Fibroblast of villous mesenchyme (primary cell): ENCODE results near the gene OR52N2. TPM values are rescaled to one million over a fixed set of nuclear protein-coding genes. Genes with fewer than 3 reads are reported as not detected.

ENCODE experiments used
- DNase-seq: peaks from one replicate; pipeline ENCODE4 v3.0.0-alpha.2; 2010; ENCODE audit warnings: low read depth
- H3K4me3 ChIP-seq: 2 replicates; pipeline ENCODE4 v1.5.1; 2011; ENCODE audit warnings: low read depth, mild to moderate bottlenecking, low read length
- CTCF ChIP-seq: IDR thresholded peaks from 2 replicates; pipeline ENCODE4 v1.5.1; 2012; ENCODE audit warnings: low read depth, mild to moderate bottlenecking, low read length; ENCODE audit not compliant: insufficient read depth
- total RNA-seq: library from RNA; depleted of rRNA; stranded (reverse); fragments of >200 nt; gene quantifications from 2 replicates; pipeline ENCODE4 v1.2.3, GENCODE V29; 2012

Gene OR52N2
- total RNA-seq, 1 donor, result not detected

DNA sequence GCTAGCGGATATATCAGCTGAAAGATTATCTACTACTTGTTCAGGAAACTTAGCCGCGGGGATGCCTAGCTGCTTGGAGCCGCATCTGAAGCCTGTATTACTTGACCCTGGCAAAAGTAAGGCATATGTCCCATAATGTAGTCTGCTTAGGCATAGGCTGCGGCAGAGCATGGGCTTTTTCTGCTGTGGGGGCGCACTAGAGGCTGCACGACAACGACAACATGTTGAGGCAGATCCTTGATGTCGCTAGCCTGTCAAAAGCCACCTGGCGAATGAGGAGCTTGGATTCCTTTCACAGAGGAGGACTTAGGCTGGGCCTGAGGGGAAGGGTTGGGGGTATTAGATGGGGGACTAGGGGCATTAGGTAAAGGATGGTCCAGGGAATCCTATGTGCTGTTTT lies 1.1 kb upstream of the OR52N2 start:
- no peak overlapping the region for H3K4me3 ChIP-seq
- TF ChIP-seq CTCF, result no peak
- DNase-seq, result no peak

DNA sequence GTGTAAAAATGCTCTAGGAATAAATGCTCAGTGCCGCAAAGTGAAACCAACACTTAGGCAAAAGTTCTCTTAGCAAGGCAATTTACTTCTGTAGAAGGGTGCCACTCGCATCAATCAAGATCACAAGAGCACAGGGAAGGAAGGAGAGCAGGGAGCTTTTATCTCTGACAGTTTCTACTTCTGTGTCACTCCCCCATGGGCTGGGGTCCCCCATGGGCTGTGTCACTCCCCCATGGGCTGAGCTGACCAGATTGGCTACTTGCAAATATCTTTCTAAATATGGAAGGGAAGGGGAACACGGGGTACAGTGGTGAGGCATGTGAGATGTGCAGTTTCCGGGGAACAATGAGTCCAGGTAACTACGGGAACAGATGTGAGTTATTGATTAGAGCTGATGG lies 397 bp downstream of the OR52N2 start:
- peak; percentile 3 for DNase-seq
- TF ChIP-seq CTCF, result no peak
- H3K4me3 ChIP-seq, result peak overlapping the region; percentile 56

- DNase-seq, result no peak
- no peak for TF ChIP-seq CTCF
- no peak overlapping the region for H3K4me3 ChIP-seq
Observed at GRCh38 chr11:5809905-5810795, 1.4 kb downstream of the OR52N2 start.

- DNase-seq, result no peak
- TF ChIP-seq CTCF, result no peak
- H3K4me3 ChIP-seq, result no peak overlapping the region
Observed at GRCh38 chr11:5815534-5815933, 6.8 kb downstream of the OR52N2 start.

- peak overlapping the region; percentile 14 for H3K4me3 ChIP-seq
- DNase-seq, result peak; percentile 3
- no peak for TF ChIP-seq CTCF
Observed at GRCh38 chr11:5818245-5818886, 9.6 kb downstream of the OR52N2 start.

DNA sequence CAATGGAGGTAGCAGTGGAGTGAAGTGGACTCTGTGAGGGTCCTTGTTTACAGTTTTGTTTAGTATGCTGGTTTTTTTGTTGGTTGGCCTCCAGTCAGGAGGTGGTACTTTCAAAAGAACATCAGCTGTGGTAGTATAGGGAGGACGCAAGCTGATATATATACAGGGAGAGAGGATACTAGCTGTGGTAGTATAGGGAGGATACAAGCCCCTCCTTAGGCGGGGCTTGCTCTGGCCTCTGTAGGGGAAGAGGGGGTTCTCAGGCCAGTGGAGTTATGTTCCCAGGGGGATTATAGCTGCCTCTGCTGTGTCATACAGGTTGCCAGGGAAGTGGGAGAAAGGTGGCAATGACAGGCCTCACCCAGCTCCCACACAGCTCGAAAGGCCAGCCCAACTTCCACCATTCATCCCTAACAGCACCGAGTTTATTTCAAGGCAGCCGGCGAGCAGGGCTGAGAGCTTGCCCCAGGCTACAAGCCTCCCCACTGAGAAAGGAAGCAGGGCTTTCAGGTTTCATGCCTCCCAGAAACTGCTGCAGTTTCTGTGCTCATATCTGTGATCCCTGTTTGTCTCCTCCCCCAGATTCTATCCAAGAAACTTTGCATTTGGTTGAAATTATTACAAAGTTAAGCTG lies 22.6 kb downstream of the OR52N2 start:
- DNase-seq, result no peak
- no peak for TF ChIP-seq CTCF
- no peak overlapping the region for H3K4me3 ChIP-seq
